Stimulated activated CD8-positive, alpha-beta memory T cell treated with anti-CD3 and anti-CD28 coated beads, Interleukin-7, amount 100 ng/mL, for 24 hours (primary cell): ENCODE results near the gene EN2.

ENCODE experiments used
- DNase-seq: peaks from one replicate; pipeline ENCODE4 v3.0.0-alpha.2; 2020; ENCODE audit warnings: low read depth

Gene EN2

DNA sequence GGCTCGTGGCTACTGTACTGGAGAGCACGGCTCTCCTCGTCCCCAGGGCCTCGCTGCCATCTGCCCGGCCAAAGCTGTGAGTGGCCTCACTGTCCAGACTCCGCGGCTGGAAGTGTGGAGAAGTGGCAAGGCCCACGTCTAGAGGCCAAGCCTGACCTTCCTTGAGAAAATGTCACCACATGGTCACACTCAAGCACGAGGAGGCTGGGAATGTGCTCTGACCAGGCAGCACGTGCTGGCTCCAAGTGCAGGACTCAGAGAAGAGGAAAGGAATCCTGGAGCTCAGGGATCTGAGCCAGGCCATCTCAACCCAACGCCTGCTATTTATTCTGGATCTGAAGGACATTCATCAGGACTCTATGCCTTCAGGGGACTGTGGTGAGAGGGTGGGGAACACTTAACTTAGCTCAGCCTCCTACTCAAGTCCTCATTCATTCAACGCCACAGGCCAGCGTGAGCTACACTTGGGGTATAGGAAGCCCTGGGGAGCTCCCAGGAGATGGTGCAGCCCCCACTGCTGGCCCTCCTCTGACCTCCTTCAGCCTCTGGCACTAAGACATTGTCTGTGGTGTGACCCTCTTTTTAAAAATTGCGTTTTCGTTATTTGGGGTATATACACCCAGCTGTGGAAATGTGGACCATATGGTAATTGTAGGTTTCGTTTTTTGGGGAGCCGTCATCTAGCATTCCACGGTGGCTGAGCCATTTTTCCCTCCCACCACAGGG lies 29.0 kb downstream of the EN2 start:
- no peak for DNase-seq

GRCh38 chr7:155487509-155488482 lies 29.9 kb downstream of the EN2 start:
- no peak for DNase-seq

- no peak for DNase-seq
These were observed 30.7 kb downstream of the EN2 start for GRCh38 chr7:155488483-155489127.

DNA sequence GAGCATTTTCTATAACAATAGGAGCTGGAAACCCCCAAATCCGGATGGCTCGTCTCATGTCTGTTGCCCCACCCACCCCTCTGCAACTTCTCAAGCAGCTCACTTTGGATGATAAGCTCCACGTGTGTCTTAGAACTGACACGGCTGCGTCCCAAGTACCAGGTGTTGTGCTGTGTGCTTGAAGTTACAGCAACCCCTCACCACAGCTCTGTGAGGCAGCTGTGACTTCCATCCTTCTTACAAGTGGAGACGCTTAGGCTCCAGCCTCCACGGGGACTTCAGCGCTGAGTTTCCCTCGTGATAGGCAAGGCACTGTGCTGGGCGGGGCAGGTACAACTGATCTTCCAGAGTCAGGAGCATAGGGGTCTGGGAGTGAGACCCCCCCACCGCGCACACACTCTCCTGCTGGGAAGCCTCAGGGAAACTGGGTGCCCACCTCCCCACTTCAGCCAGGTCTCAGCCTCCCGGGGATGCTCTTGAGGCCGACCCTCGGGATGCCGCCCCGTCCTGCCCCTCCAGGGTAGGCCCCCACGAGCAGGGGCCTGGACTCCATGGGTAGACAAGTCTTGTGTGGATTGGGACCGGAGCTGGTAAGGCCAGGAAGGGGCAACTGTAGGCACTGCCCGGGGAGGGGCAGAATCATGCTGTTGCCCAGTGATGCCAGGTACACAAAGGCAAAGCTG lies 31.4 kb downstream of the EN2 start:
- no peak for DNase-seq

DNA sequence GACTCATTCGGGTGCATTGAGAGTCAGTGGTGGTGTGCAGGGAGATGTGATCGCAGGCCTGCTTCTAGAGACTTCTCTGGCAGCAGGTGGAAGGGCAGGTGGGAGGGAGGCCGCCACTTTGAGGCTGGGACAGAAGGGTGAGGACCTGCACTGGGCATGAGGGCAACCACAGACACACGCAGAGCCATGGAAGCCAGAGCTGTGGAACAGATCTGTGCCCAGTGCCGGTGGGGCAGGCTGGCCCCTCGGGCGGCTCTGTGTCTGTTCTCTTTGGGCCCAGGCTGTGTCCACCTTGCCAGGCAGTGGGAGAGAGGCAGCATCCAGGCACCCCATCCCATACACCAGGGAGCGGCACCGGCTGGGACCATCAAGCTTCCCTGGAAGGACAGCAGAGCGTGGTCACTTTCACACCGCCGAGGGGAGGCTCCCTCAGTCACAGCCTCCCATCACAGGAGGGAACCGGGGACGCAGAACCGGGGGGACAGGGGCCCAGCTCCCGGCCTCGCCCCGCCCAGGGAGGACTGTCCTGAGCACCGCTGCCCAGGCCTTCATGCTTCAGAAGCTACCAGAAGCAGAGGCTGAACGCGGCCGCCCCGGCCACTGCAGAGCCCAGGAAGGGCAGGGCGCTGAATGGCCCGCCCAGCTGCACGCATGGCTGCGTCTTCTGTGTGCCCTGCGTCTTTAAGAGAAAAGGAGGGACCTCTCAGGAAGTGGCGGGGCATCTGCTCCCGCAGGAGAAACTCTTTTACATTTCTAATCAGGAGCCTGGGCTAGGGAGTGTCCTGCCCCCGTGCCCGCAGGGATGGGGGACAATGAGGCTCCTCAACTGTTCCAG lies 32.1 kb downstream of the EN2 start:
- DNase-seq: no peak

DNA sequence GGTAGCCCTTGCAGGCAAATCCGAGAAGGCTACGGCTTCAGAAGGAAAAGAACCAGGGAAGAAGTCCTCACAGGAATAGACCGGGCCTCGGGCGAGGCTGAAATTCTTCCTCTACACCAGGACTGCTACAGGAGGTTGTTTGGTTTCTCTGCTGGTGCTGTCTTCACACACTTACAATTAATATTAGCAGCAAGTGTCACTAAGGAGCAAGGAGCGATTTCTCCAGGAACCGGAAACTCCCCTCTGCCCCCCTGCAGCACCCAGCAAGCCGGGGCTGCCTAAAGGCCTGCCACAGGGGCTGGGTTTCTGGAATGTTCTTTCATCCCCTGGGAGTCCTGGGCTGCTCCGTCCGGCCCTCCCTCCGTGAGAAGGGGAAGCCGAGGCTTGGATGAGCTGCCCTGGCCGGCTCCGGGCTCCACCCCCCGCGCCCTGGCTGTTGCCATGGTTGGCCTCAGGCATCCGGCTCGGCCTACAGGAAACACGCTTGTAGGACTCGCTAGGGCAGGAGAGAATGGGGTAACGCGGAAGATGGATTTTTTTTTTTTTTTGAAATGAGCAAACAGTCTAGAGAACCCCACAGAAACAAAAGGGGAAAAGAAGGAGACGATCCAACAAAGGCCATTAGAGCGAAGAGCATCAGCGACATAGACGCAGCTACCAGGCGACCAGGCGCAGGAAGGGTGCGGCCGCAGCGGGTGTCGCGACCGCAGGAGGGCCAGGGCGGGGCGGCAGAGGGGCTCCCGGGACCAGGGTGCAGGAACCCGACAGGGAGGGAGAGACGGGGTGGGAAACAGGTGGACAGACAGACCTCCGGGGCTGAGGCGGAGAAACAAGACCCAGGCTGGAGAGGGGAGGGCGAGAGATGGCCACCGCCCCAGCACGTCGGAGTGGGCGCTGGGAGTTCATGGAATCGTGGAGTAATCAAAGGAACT lies 33.0 kb downstream of the EN2 start:
- DNase-seq: no peak

DNA sequence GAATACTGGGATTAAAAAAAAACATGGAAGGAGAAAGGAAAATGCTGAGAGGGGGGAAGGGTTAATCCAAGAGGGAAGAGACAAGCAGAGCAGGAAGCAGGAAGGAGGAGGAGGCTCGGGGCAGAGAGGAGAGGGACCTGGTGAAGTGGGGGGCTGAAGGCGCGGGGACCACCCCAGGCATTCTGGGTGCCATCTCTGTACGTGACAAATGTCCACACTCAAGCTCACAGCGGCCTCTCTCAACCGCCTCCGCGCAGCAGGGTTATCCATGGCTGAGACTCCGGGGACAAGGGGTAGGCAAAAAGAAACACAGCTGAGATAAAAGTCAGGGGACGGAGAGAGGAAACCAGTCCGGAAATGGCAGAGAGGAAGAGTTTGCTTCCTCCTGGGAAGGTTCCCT lies 33.9 kb downstream of the EN2 start:
- no peak for DNase-seq

GRCh38 chr7:155493744-155494538 lies 36.0 kb downstream of the EN2 start:
- DNase-seq: no peak

GRCh38 chr7:155494551-155494950 lies 36.6 kb downstream of the EN2 start:
- DNase-seq: no peak

- no peak for DNase-seq
These were observed 37.7 kb downstream of the EN2 start for GRCh38 chr7:155495440-155496248.

DNA sequence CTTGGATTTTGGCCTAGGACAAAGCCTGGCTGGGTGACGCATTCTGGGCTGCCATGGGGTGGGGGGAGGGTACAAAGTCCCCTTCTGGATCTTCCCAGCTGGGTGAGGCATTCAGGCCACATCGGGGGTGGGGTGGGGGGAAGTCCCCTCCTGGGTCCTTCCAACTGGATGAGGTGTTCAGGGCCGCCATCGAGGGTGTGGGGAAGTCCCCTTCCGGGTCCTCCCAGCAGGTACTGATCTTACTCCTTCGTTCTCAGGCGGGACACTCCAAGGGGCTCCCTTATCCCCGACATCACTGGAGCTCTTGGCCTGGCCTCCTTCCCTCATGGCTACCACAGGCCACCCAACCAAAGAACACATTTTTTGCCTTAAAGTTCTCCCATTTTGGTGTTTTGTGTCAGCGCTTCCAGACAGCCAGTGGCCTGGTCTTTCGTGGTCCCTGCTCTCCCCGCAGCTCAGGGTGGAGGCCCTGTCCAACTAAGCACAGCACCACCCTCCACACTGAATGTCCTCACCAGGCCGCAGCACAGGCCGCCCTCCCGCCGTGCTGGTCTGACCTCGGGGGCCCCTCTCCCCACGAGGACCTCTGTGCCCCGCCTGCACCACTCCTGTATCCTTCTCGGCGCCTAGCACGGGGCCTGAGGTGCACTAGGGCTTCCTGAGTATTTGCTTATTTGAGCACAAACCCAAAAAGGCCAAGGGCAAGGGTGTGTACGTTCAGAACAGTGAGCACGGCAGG lies 38.5 kb downstream of the EN2 start:
- DNase-seq: no peak

DNA sequence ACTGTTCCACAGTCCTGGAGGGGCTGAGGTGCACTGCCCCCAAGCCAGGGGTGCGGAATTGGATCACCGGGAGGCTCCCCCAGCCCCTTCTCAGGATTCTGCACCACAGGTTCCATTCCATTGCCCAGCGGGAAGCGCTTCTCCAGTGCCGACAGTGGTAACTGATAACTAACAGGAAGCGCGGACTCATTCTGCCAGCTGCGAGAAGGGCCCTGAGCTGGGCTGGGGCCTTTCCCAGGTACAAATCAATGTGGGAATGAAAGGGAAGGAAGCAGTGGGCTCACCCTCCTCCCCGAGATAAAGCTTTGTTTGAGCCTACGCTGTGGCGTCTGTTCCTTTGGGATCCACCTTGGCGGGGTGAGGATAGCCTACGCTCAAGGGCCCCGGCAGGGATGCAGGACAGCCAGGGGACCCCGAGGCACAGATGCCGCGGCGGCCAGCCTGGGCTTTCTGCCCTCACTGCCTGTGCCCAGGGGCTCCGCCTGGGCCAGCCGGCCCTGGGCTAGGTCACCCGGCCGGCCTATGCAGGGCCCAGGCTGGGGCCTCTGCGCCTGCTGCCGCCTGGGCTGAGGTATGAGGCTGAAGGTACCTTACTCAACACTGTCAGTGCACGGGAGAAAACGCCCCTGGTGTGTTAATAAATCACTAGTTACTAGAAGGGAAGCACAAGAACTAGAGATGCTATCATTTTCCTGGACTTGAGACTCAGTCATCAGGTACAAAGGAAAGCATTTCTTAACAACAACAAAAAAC lies 39.4 kb downstream of the EN2 start:
- DNase-seq: no peak

GRCh38 chr7:155505422-155505793 lies 47.5 kb downstream of the EN2 start:
- DNase-seq: no peak

- DNase-seq: no peak
These were observed 49.0 kb downstream of the EN2 start for GRCh38 chr7:155506854-155507337.

- no peak for DNase-seq
These were observed 49.6 kb downstream of the EN2 start for GRCh38 chr7:155507576-155507975.
